ENCODE measurements around the gene DCLK1. TPM values are rescaled to one million over a fixed set of nuclear protein-coding genes. Genes with fewer than 3 reads are reported as not detected.

DCLK1 gene
- total and polyA plus RNA-seq, 12 donors = 0.68 to 22.6 (median 2.3) TPM

DNA sequence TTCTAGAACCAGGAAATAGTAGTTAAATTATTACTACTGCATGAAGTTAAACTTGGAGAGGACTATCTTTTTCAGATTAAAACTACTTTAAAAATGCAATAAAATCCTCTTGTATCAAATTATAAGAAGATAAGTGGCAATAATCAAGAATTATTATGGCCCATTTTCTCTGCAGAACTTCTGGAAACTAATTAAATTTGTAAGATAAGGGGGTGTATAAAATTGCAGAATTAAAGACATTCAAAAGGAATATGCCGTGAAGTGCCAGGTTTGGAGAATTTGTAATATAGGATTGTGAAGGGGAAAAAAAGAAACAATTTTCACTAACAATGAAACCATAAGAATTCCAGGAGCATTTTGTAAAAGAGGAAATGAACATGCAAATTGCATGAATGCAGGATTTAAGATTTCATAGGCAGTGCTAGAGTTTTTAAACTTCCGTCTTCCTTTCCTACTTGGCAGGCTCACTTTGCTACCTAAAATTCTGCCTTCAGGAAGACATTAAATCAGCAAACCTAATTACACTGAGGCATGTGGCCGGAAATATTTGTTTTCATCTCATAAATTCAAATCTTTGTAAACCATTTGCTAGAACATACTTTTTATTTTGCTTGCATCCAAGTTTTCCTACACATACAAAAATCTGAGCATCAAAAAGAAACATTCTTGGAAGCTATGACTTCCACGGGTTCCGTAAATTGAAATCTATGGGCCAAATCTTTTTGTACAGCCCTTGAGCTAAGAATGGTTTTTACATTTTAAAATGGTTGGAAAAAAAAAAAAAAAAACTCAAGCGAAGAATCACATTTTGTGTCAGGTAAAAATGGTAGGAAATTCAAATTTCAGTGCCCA, 166.9 kb downstream of the DCLK1 start:
- intact Hi-C loops (cut with DNase I) = no loop called here
- no peaks in the 10 kb centered on the region for H3K27me3 ChIP-seq
- DNase-seq = no peak
- no peaks in the 10 kb centered on the region for H3K9me3 ChIP-seq (replicated peaks in 1 of 3)
- H3K4me3 ChIP-seq = no peak overlapping the region
- H3K27ac ChIP-seq = no peak overlapping the region
- H3K36me3 ChIP-seq (replicated peaks in 1 of 2) = no peaks in the 10 kb centered on the region
- WGBS, 4 donors = 68 to 75% (median 70%) methylated on average over 6 of the region's 6 CpGs
- TF ChIP-seq, protein P1, sequence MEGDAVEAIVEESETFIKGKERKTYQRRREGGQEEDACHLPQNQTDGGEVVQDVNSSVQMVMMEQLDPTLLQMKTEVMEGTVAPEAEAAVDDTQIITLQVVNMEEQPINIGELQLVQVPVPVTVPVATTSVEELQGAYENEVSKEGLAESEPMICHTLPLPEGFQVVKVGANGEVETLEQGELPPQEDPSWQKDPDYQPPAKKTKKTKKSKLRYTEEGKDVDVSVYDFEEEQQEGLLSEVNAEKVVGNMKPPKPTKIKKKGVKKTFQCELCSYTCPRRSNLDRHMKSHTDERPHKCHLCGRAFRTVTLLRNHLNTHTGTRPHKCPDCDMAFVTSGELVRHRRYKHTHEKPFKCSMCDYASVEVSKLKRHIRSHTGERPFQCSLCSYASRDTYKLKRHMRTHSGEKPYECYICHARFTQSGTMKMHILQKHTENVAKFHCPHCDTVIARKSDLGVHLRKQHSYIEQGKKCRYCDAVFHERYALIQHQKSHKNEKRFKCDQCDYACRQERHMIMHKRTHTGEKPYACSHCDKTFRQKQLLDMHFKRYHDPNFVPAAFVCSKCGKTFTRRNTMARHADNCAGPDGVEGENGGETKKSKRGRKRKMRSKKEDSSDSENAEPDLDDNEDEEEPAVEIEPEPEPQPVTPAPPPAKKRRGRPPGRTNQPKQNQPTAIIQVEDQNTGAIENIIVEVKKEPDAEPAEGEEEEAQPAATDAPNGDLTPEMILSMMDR (IDR thresholded peaks at IDR 0.05) = no peak
- no peak for TF ChIP-seq POLR2A (IDR thresholded peaks at IDR 0.05)
- H3K4me1 ChIP-seq (replicated peaks in 1 of 2) = peaks cover 0 to 7% of the 10 kb centered on the region in 2 donors

DNA sequence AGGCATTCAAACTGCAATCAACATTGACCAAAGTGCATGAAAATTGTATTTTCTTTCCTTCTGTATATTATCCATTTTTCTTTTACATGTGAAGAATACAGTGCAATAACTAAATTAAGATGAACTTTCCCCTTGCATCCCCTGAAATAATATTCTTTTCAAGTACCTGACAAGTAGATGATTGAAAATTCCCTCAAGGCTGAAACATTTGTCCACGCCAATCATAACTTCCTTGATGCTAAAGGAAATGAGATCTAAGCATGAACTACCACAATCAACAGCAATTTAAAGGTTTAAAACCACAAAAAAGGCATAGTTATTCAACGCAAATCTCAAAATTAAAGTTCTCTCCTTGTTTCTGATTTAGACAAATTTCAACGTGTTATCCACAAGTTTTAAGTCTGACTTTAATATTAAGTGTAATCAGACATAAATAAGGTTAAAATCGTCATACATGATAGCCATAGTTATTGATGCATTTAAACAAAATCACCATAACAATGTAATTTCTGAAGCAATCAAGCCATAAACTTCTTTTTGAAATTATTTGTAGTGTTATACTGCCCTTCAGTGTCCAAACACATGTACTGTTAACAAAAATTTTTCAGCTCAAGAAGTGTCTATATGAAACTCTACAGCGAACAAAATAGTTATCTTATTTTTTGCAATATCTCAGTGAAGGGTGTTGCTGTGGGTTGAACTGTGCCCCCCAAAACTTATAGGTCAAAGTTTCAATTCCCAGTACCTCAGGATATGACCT, 169.5 kb downstream of the DCLK1 start:
- intact Hi-C loops (cut with DNase I) = no loop called here

DNA sequence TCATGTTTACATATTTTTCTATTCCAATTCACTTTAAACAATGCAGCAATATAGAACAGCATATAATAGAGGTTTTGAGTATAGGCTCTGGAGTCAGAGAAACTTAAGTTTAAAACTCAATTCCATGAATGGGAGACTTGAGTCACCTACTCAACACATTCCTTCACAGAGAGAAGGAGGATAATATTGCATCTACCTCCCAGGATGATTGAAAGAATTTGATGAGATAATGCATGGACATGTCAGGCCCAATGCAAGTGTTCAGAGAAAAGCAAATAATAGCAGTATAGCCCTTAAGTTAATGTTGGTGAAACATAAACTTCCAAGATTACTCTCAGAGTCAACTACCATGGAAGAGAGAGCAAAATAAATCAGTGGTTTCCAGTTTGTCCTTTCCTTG, 170.2 kb downstream of the DCLK1 start:
- intact Hi-C loops (cut with DNase I) = no loop called here
- H3K27ac ChIP-seq = no peak overlapping the region
- DNase-seq = no peak

More for the DNA sequence above, 169.5 kb downstream of the DCLK1 start:
- no peaks in the 10 kb centered on the region for H3K27me3 ChIP-seq
- no peak for TF ChIP-seq POLR2A (IDR thresholded peaks at IDR 0.05)
- TF ChIP-seq, protein P1 (IDR thresholded peaks at IDR 0.05) = peak in 3 of 6 experiments; percentile 28 to 37 (median 31)
- H3K9me3 ChIP-seq (replicated peaks in 1 of 3) = no peaks in the 10 kb centered on the region
- no peaks in the 10 kb centered on the region for H3K36me3 ChIP-seq (replicated peaks in 1 of 2)
- DNase-seq = no peak
- H3K4me1 ChIP-seq (replicated peaks in 1 of 2) = peaks cover 0 to 7% of the 10 kb centered on the region in 2 donors
- 77 to 82% (median 80%) methylated on average over 5 of the region's 5 CpGs for WGBS, 4 donors
- no peak overlapping the region for H3K4me3 ChIP-seq
- no peak overlapping the region for H3K27ac ChIP-seq

DNA sequence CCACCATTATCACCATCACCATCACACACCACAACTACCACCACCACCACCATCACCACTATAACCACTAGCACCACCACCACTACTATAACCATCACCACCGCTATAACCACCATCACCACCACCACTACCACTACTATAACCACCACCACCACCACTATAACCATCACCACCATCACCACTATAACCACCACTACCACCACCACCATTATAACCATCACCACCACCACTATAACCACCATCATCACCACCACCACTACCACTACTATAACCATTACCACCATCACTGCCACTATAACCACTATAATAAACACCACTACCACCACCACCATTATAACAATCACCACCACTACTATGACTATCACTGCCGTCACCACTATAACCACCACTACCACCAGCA, 173.2 kb downstream of the DCLK1 start:
- Histone ChIP-seq H3K4me3 (no peak overlapping the region), H3K27ac (no peak overlapping the region), H3K9me3 (replicated peaks in 1 of 3) (no peaks in the 10 kb centered on the region), H3K27me3 (no peaks in the 10 kb centered on the region), H3K36me3 (replicated peaks in 1 of 2) (no peaks in the 10 kb centered on the region), H3K4me1 (replicated peaks in 1 of 2) (peaks cover 0 to 7% of the 10 kb centered on the region in 2 donors)
- intact Hi-C loops (cut with DNase I) = no loop called here
- TF ChIP-seq, protein P1 (IDR thresholded peaks at IDR 0.05) = no peak
- no peak for TF ChIP-seq POLR2A (IDR thresholded peaks at IDR 0.05)
- no peak for DNase-seq
- 82 to 96% (median 91%) methylated on average over 2 of the region's 2 CpGs for WGBS, 4 donors

More for the DNA sequence above, 170.2 kb downstream of the DCLK1 start:
- peaks cover 0 to 7% of the 10 kb centered on the region in 2 donors for H3K4me1 ChIP-seq (replicated peaks in 1 of 2)
- no peak overlapping the region for H3K4me3 ChIP-seq
- TF ChIP-seq POLR2A (IDR thresholded peaks at IDR 0.05) = no peak
- TF ChIP-seq, protein P1 (IDR thresholded peaks at IDR 0.05) = no peak
- no peaks in the 10 kb centered on the region for H3K27me3 ChIP-seq
- no peaks in the 10 kb centered on the region for H3K36me3 ChIP-seq (replicated peaks in 1 of 2)
- no peaks in the 10 kb centered on the region for H3K9me3 ChIP-seq (replicated peaks in 1 of 3)

Measured in adrenal gland (tissue), 12 donors.